ENCODE results near the gene AUNIP.

- TF ChIP-seq CTCF (IDR thresholded peaks at IDR 0.05) (no peak), POLR2A (IDR thresholded peaks at IDR 0.05) (no peak)
These were observed 47.7 kb downstream of the AUNIP start for GRCh38 chr1:25811384-25812082.

Measured in heart left ventricle (tissue), 13 donors.